ENCODE results near the gene PKLR.

DNA sequence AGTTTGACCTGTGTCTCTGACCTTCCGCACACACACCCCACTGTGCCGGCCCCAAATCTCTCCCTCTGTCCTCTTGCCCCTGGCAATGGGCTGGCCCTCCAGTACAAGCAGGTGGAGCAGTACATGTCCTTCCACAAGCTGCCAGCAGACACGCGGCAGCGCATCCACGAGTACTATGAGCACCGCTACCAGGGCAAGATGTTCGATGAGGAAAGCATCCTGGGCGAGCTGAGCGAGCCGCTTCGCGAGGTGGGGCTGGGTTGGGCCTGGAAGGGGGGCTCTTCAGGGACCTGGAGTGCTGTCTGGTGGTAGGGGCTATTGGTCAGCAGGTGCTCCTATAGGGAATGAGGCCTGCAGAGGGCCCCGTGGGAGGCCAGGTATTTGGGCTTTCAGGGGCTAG, 16.2 kb downstream of the PKLR start:
- TF ChIP-seq, protein P1, sequence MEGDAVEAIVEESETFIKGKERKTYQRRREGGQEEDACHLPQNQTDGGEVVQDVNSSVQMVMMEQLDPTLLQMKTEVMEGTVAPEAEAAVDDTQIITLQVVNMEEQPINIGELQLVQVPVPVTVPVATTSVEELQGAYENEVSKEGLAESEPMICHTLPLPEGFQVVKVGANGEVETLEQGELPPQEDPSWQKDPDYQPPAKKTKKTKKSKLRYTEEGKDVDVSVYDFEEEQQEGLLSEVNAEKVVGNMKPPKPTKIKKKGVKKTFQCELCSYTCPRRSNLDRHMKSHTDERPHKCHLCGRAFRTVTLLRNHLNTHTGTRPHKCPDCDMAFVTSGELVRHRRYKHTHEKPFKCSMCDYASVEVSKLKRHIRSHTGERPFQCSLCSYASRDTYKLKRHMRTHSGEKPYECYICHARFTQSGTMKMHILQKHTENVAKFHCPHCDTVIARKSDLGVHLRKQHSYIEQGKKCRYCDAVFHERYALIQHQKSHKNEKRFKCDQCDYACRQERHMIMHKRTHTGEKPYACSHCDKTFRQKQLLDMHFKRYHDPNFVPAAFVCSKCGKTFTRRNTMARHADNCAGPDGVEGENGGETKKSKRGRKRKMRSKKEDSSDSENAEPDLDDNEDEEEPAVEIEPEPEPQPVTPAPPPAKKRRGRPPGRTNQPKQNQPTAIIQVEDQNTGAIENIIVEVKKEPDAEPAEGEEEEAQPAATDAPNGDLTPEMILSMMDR (IDR thresholded peaks at IDR 0.05; ENCODE audit: borderline replicate concordance, extremely low read depth, low read length, poor library complexity, severe bottlenecking) = no peak
- TF ChIP-seq EZH2 (IDR thresholded peaks at IDR 0.05; ENCODE audit: borderline replicate concordance, low read depth, low read length, severe bottlenecking) = no peak

Data from DND-41 (cell line).